Activated CD4-positive, alpha-beta T cell treated with anti-CD3 and anti-CD28 coated beads for 1 hour (primary cell): ENCODE results near the gene TXNDC8.
A peak's percentile ranks its signal among the peaks of the same experiment; 100 is the strongest.

Source experiments
- DNase-seq: peaks from one replicate; pipeline ENCODE4 v3.0.0-alpha.2; 2020

Gene TXNDC8

GRCh38 chr9:110276781-110277180 lies 60.9 kb downstream of the TXNDC8 start:
- no peak for DNase-seq

DNA sequence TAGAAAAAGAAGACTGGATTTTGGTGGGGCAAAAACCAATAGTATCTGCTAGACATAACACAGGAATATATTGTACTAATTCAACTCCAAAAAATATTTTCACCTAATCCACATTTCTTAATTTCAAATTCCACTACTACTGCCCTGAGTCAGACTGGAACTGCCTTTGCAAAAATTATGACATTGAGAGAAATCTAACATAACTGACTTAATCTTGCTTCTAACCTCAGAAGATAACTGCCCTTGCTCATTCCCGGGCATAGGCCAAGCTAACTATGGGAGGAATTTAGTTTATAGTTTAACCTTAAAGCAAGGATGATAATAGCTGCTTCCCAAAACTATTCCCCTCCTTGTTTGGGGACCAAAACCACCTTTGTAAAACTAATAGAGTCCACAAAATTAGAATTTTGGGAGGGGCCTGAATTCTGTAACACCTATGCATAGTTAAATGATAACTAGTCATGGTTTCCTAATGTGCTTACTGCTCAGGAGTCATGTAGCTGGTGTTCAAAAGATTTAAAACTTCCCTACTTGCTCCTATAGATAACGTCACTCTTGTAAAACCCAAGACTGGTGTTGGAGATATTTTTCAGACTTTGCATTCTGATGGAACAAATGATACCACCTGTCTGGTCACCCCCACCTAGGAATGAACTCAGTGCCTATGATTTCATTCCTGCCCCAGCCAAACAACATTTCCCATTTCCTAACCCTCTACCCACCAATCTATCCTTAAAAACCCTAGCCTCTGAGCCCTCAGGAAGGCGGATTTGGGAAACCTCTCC lies 67.3 kb downstream of the TXNDC8 start:
- no peak for DNase-seq

- DNase-seq = no peak
Observed at GRCh38 chr9:110266795-110267194, 70.9 kb downstream of the TXNDC8 start.

DNA sequence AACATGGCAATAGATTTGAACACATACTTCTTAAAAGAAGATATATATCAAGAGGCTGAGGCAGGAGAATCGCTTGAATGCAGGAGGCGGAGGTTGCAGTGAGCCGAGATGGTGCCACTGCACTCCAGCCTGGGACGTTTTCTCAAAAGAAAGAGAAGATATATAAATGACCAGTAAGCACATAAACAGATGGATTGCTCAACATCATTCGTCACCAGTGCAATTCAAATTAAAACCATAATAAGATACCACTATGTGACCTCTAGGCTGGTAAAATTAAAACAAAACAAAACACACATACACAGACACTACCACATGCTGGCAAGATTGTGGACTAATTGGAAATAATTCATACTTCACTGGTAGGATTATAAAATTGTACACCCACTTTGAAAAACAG lies 76.0 kb downstream of the TXNDC8 start:
- DNase-seq = no peak

- no peak for DNase-seq
Observed at GRCh38 chr9:110260911-110261310, 76.8 kb downstream of the TXNDC8 start.

DNA sequence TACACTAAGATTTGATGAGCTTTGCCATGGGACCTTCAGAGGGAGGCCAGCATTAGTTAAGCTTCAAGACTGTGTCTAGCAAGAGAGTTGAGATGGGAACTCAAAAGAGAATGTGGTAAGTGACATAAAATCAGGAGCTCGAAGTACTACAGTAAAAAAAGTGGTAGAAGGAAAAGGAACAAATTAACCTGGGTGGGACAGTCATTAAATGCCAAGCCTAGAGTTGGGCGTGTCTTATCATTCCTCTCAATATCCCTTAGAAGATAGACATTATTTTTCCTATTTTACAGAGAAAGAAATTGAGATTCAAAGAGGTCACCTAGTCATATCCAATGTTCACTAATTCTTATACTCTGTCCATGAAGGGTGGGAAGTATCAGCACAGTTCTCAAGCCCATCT lies 78.1 kb downstream of the TXNDC8 start:
- no peak for DNase-seq

DNA sequence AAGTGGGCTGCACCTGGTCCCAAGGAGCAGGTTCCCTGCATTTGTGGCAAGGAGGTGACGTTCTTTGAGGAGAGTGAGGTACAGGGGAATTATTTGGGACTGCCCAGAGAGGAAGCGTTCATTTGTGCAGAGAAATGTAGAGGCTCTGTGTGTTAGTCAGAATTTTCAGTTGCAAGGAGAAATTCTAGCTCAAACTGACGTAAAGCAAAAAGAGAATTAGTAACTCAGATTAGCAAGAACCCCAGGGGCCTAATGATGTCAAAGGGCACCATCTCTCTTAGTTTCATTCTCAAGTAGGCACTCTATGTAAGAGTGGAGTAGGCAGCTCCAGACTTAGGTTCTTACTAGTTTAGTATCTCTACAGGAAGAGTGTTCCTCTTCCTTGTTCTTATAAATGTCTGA lies 79.0 kb downstream of the TXNDC8 start:
- no peak for DNase-seq

- DNase-seq = no peak
Observed at GRCh38 chr9:110257956-110258355, 79.7 kb downstream of the TXNDC8 start.

DNA sequence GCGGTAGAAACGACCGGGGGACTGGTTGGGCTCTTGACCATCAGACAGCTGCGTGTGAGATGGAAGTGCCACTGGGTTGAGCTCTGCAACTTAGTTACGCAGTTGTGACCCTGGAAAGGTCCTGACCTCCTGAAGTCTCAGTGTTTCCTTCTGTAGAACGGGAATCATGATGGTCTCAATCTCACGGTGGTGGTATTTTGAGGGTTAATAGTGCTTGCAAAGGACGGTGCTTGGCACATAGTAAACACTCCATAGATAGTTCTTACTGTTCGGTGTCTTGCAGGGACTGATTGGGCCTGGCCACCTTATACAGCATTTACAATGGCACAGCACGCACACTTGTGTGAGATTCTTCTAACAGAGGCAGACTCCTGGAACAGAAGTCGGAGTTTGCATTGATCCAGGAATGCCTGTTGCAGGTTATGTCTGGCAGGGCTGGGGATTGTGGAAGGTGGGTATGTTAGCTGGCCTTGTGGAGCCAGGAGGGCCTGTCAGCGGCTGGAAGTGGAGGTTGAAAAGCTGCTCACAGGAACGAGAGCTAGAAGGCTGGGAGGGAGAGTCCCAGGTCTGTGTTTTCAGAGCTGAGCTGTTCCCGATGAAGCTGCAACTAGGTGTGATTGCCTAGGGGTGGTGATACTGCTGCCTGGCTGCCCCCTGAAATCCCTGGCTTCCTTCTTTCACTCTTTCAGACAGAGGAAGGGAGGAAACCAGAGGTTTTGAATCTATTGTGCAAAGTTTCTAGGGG lies 80.4 kb downstream of the TXNDC8 start:
- DNase-seq = no peak

DNA sequence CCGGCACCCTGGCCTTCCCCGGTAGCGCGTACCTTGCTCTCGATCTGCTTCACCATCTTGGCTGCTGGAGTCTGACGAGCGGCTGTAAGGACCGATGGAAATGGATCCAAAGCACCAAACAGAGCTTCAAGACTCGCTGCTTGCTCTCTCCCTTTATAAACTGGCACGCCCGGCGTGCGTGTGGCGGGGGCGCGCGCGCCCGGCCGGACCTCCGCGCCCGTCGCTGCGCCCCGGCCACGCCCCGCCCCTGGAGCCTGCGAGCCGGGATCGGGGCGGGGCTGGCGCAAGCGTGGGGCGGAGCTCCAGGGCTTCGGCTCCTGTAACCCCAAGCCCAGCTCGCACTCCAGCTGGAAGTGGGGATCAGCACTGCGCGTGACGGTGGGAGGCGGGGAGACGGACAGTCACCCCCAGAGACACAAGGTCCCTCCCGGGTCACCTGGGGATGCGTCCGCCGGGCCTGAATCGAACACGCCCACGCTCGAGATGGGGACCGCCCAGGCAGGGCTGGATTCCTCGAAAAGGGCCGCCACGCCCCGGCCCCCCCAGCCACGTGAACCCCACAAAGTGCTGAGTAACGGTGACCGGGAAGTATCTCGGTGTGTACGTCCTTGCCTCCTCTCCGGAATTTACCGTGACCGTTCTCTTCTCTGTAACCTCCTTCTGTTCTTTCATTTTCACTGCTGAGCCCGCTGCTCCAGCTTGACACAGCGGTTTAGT lies 81.1 kb downstream of the TXNDC8 start, which contains the start of gene TXN:
TXN (minus strand) TSS at position 128 of the 717 bp plus-strand sequence; CDS start at position 56, 72 bp downstream.
- peak; percentile 65 for DNase-seq

DNA sequence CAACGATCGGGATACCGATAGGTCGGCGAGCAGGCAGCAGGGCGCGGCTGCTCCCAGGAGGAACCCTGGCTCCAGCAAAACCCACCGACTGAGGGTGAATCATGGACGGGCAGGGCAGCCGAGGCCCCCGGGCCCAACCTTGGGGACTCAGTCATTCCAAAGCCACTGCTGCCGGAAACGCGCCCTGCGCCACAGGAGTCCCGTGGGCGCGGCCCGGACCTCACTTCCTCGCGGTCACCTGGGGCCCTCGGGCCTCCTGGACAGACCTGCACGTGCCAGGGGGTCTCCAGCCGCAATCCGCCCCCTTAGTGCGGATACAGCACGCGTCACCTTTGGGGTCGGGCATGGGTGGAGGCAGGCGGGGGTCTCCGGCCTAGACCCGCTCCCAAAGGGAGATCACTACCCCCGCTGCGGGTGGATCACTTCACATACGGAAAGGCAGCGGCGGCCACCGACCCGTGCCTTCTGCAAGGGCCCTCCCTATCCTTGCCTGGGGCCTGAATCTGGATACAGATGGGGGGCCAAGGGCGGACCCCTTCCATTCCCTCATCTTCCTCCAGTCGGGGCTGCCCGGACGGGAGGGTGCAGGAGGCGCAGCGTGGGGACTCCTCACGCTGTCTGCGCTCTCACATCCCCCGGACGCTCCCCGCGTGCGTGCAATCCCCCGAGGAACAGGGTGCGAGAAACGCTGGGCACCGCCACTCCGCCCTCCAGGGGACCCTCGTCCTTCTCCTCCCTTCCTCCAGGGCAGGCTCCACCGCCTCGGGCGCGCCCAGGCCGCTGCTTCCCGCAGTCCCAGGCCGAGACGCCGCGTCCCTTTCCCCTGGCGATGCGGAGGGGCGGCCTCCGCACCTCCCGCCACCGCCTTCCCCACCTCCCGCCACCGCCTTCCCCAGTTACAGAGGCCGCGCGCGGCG lies 81.9 kb downstream of the TXNDC8 start:
- DNase-seq = no peak

- no peak for DNase-seq
Observed at GRCh38 chr9:110255034-110255462, 82.6 kb downstream of the TXNDC8 start.

DNA sequence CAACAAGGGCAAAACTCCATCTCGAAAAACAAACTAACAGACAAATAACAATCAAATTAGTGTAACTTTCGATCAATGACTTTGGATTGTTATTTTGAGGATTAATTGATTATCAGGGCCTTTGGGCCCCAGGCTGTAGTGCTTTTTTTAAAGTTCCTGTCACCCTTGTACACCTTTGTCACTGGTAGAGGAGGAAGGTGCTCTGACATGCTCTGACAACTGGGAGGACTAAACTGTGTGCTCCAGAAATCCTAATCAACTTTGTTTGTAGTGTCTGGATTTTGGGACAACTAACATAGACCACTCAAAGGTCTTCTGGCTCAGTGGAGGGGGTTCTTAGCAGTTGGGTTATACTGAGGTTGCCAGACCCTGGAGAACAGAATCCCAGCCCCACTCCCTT lies 83.2 kb downstream of the TXNDC8 start:
- DNase-seq = no peak
